Activated CD4-positive, CD25-positive, alpha-beta regulatory T cell (primary cell): Measurements from ENCODE around the gene IP6K3.

Source experiments
- DNase-seq, 4 experiments: peaks; one replicate each; lab custom pipeline; 2025; lab: John Stamatoyannopoulos, UW

The IP6K3 gene

GRCh38 chr6:33746651-33747100 lies at the start of gene IP6K3:
TSS of gene IP6K3 (minus strand) at chr6:33746905. CDS start at chr6:33735476, 11,429 bp downstream.
- no peak for DNase-seq

GRCh38 chr6:33794910-33795623 lies 48.4 kb upstream of the IP6K3 start:
- DNase-seq = no peak

- no peak for DNase-seq
Measured at GRCh38 chr6:33792981-33793380, 46.3 kb upstream of the IP6K3 start.

GRCh38 chr6:33791620-33792019 lies 44.9 kb upstream of the IP6K3 start:
- DNase-seq = no peak

- no peak for DNase-seq
Measured at GRCh38 chr6:33790910-33791309, 44.2 kb upstream of the IP6K3 start.

- DNase-seq = no peak
Measured at GRCh38 chr6:33790379-33790778, 43.7 kb upstream of the IP6K3 start.

- no peak for DNase-seq
Measured at GRCh38 chr6:33789550-33789895, 42.8 kb upstream of the IP6K3 start.

GRCh38 chr6:33788694-33789549 lies 42.2 kb upstream of the IP6K3 start, which contains the start of gene LEMD2:
TSS of gene LEMD2 (minus strand) at chr6:33789130. CDS start at chr6:33789116, 14 bp downstream.
- peak; percentile 77 to 87 (median 84) for DNase-seq

- peak; percentile 16 to 43 (median 30) for DNase-seq
Measured at GRCh38 chr6:33787954-33788693, 41.4 kb upstream of the IP6K3 start.

GRCh38 chr6:33787346-33787953 lies 40.7 kb upstream of the IP6K3 start:
- no peak for DNase-seq

GRCh38 chr6:33786736-33787135 lies 40.0 kb upstream of the IP6K3 start:
- no peak for DNase-seq

- no peak for DNase-seq
Measured at GRCh38 chr6:33785778-33786177, 39.1 kb upstream of the IP6K3 start.

- no peak for DNase-seq
Measured at GRCh38 chr6:33784787-33785186, 38.1 kb upstream of the IP6K3 start.

- DNase-seq = no peak
Measured at GRCh38 chr6:33783781-33784520, 37.2 kb upstream of the IP6K3 start.

GRCh38 chr6:33782561-33782960 lies 35.9 kb upstream of the IP6K3 start:
- DNase-seq = no peak

GRCh38 chr6:33781131-33781975 lies 34.6 kb upstream of the IP6K3 start:
- no peak for DNase-seq

- DNase-seq = no peak
Measured at GRCh38 chr6:33779895-33780294, 33.2 kb upstream of the IP6K3 start.

- DNase-seq = no peak
Measured at GRCh38 chr6:33779290-33779689, 32.6 kb upstream of the IP6K3 start.

- DNase-seq = no peak
Measured at GRCh38 chr6:33778444-33779121, 31.9 kb upstream of the IP6K3 start.
